Mucosa of stomach (tissue), 1 donor: ENCODE results near the gene RSF1.
A peak's percentile ranks its signal among the peaks of the same experiment; 100 is the strongest.
"Not testable (repeated sequence)": the region's sequence is repeated elsewhere in the genome, so short reads cannot be mapped to it uniquely, and the experiment has no call there.

Experiments used
- H3K27me3 ChIP-seq: one replicate; pipeline ENCODE4 v1.7.0; 2013; ENCODE audit warnings: mild to moderate bottlenecking, low read length; ENCODE audit not compliant: control insufficient read depth, insufficient read depth
- H3K36me3 ChIP-seq: one replicate; pipeline ENCODE4 v1.7.0; 2013; ENCODE audit warnings: low read length; ENCODE audit not compliant: control insufficient read depth, insufficient read depth
- H3K4me1 ChIP-seq: one replicate; pipeline ENCODE4 v1.7.0; 2013; ENCODE audit warnings: mild to moderate bottlenecking, low read length; ENCODE audit not compliant: control insufficient read depth, insufficient read depth
- H3K4me3 ChIP-seq: one replicate; pipeline ENCODE4 v1.7.0; 2013; ENCODE audit warnings: low read length
- H3K9ac ChIP-seq: one replicate; pipeline ENCODE4 v1.7.0; 2013; ENCODE audit warnings: mild to moderate bottlenecking, low read length, moderate library complexity
- H3K9me3 ChIP-seq: one replicate; pipeline ENCODE4 v1.7.0; 2013; ENCODE audit warnings: mild to moderate bottlenecking, low read length, moderate library complexity; ENCODE audit not compliant: control insufficient read depth
- donor health status: Pancreatic carcinoma.

RSF1 gene

GRCh38 chr11:77637345-77638165 is 183.0 kb downstream of the RSF1 start, which contains the start of gene CLNS1A:
Gene CLNS1A, minus strand, starts transcription at chr11:77637794. Its CDS starts 80 bp downstream, at chr11:77637714.
- H3K36me3 ChIP-seq: no peaks in the 10 kb centered on the region
- H3K9ac ChIP-seq: peak within 1 kb of the TSS; percentile 73
- peak within 1 kb of the TSS; percentile 81 for H3K4me3 ChIP-seq
- H3K9me3 ChIP-seq: no peaks in the 10 kb centered on the region
- no peaks in the 10 kb centered on the region for H3K27me3 ChIP-seq
- H3K4me1 ChIP-seq: peaks cover 13% of the 10 kb centered on the region

- H3K36me3 ChIP-seq: no peaks in the 10 kb centered on the region
- H3K4me3 ChIP-seq: peak overlapping the region; percentile 81
- no peaks in the 10 kb centered on the region for H3K9me3 ChIP-seq
- peaks cover 13% of the 10 kb centered on the region for H3K4me1 ChIP-seq
- H3K9ac ChIP-seq: peak overlapping the region; percentile 73
- no peaks in the 10 kb centered on the region for H3K27me3 ChIP-seq
These were observed 183.7 kb downstream of the RSF1 start for GRCh38 chr11:77636731-77637344.

GRCh38 chr11:77633926-77634325 is 186.6 kb downstream of the RSF1 start:
- not testable (repeated sequence) for H3K27me3 ChIP-seq, H3K9me3 ChIP-seq, H3K4me3 ChIP-seq, H3K9ac ChIP-seq, H3K36me3 ChIP-seq
- peaks cover 13% of the 10 kb centered on the region for H3K4me1 ChIP-seq

DNA sequence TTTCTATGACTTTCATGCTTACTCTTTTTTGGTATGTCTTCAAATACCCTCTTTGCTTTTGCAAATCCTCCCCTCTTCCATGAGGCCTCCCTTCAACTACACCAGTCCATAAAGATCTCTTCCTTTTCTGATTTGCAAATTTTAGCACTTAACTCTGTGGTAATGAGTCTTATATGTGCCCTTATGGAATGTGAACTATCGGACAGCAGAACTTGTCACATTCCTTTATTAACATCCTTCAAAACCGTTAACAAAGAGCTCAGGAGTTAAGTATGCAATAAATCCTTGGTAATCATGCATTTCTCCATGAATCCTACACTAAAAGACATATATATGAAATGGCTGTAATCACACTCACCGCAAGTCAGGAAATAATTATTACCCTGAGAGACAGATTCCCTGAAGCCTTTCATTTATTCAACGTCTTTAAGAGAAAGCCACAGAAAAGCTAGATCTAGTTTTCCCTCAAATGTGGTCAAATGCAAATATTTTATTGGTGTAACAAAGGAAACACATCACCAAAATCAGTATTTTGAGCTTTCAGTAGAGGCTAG is 190.3 kb downstream of the RSF1 start:
- Histone ChIP-seq H3K4me3 (no peak overlapping the region), H3K9ac (no peak overlapping the region), H3K27me3 (no peaks in the 10 kb centered on the region), H3K36me3 (no peaks in the 10 kb centered on the region), H3K9me3 (no peaks in the 10 kb centered on the region), H3K4me1 (peaks cover 4% of the 10 kb centered on the region)

GRCh38 chr11:77619576-77620198 is 200.8 kb downstream of the RSF1 start:
- Histone ChIP-seq H3K27me3 (no peaks in the 10 kb centered on the region), H3K36me3 (no peaks in the 10 kb centered on the region), H3K4me3 (no peak overlapping the region), H3K9me3 (no peaks in the 10 kb centered on the region), H3K4me1 (no peaks in the 10 kb centered on the region), H3K9ac (no peak overlapping the region)

GRCh38 chr11:77617892-77618291 is 202.6 kb downstream of the RSF1 start:
- Histone ChIP-seq H3K9ac (no peak overlapping the region), H3K9me3 (no peaks in the 10 kb centered on the region), H3K27me3 (no peaks in the 10 kb centered on the region), H3K36me3 (no peaks in the 10 kb centered on the region), H3K4me3 (no peak overlapping the region), H3K4me1 (no peaks in the 10 kb centered on the region)

DNA sequence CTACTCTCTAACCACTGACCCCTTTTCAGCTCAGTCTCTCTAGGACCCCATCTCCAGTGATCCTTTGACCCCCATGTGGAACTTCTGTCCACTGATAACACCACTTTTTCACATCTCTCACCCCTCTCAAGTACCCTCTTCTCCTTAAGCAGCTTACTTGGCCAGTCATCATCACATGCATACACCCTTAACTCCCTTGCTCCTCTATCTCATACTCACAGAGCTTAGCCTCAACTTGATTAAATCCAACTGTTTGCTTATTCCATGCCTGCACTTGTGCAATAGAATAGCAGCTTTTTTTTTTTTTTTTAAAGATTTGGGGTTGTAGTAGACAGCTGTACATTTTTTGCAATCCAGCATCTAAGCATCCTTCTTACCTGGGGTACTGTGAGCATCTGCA is 208.6 kb downstream of the RSF1 start:
- no peaks in the 10 kb centered on the region for H3K4me1 ChIP-seq
- H3K9me3 ChIP-seq: no peaks in the 10 kb centered on the region
- no peak overlapping the region for H3K9ac ChIP-seq
- H3K36me3 ChIP-seq: no peaks in the 10 kb centered on the region
- no peaks in the 10 kb centered on the region for H3K27me3 ChIP-seq
- H3K4me3 ChIP-seq: no peak overlapping the region
